CD4-positive, alpha-beta T cell (primary cell): ENCODE measurements around the gene BABAM2. TPM values are rescaled to one million over a fixed set of nuclear protein-coding genes. Genes with fewer than 3 reads are reported as not detected.

Experiments
- ATAC-seq: fragments of 200-7000 bp; cut with Tn5 transposase; one replicate; pipeline ENCODE4 v1.10.0; 2022; ENCODE audit warnings: mild to moderate bottlenecking; ENCODE audit not compliant: poor library complexity
- CTCF ChIA-PET: fragments of 350-600 bp; sonication (Branson Sonifier 250); formaldehyde crosslinking; loops from one replicate; lab custom pipeline; 2021; ENCODE audit warnings: antibody characterized with exemption, inconsistent platforms; lab: Charles Lee
- POLR2A ChIA-PET: fragments of 350-600 bp; sonication (Branson Sonifier 250); formaldehyde crosslinking; loops from one replicate; lab custom pipeline; 2021; ENCODE audit warnings: antibody characterized with exemption, inconsistent platforms; lab: Charles Lee
- DNase-seq, 14 experiments: peaks; one replicate each; pipeline ENCODE4 v3.0.0-alpha.2; 2013 to 2020; ENCODE audit warnings: mixed read lengths in 2 of 14
- H3K27ac ChIP-seq, 2 donors: one replicate each; pipeline versions ENCODE4 v1.5.1 to v1.7.0; 2013; ENCODE audit warnings: low read length in 2 of 2, low read depth in 1 of 2, mild to moderate bottlenecking in 1 of 2
- H3K27me3 ChIP-seq, 2 experiments: 1 replicate in 1 of 2; 2 replicates in 1 of 2; pipeline versions ENCODE4 v1.6.1 to v1.7.0; 2013; ENCODE audit warnings: low read length in 2 of 2, control low read depth in 1 of 2, mild to moderate bottlenecking in 1 of 2, moderate library complexity in 1 of 2; ENCODE audit not compliant: insufficient read depth in 2 of 2, control insufficient read depth in 1 of 2
- H3K36me3 ChIP-seq: one replicate; pipeline ENCODE4 v1.6.1; 2013; ENCODE audit warnings: low read length, control low read depth; ENCODE audit not compliant: insufficient read depth
- H3K4me1 ChIP-seq: one replicate; pipeline ENCODE4 v1.6.1; 2013; ENCODE audit warnings: low read length, control low read depth; ENCODE audit not compliant: insufficient read depth
- H3K4me3 ChIP-seq: one replicate; pipeline ENCODE4 v1.5.1; 2013; ENCODE audit warnings: mild to moderate bottlenecking, low read length, moderate library complexity
- H3K9me3 ChIP-seq, 2 experiments: 1 replicate in 1 of 2; 2 replicates in 1 of 2; pipeline versions ENCODE4 v1.6.1 to v1.7.0; 2013; ENCODE audit warnings: low read length in 2 of 2, mild to moderate bottlenecking in 2 of 2, control low read depth in 1 of 2, moderate library complexity in 1 of 2; ENCODE audit not compliant: control insufficient read depth in 1 of 2, insufficient read depth in 1 of 2
- H3K27ac Mint-ChIP-seq: one replicate; pipeline ENCODE4 v1.8.0; 2020; ENCODE audit warnings: mixed read lengths
- H3K27me3 Mint-ChIP-seq: one replicate; pipeline ENCODE4 v1.8.0; 2021; ENCODE audit warnings: mixed read lengths
- H3K36me3 Mint-ChIP-seq: one replicate; pipeline ENCODE4 v1.8.0; 2021; ENCODE audit warnings: low read depth, mixed read lengths
- H3K4me1 Mint-ChIP-seq: one replicate; pipeline ENCODE4 v1.8.0; 2021; ENCODE audit warnings: low read depth, mixed read lengths
- H3K4me3 Mint-ChIP-seq: one replicate; pipeline ENCODE4 v1.8.0; 2020; ENCODE audit warnings: mild to moderate bottlenecking, mixed read lengths
- H3K9me3 Mint-ChIP-seq: one replicate; pipeline ENCODE4 v1.8.0; 2020; ENCODE audit warnings: mixed read lengths
- CTCF ChIP-seq: fragments of 200-600 bp; IDR thresholded peaks from one replicate; pipeline ENCODE4 v1.8.0; 2022; ENCODE audit warnings: antibody characterized with exemption, mild to moderate bottlenecking
- intact Hi-C, 2 experiments: fragments of 100-400 bp; cut with DNase I in 1 of 2; cut with micrococcal nuclease in 1 of 2; formaldehyde crosslinking; loops; one replicate each; pipeline versions ENCODE4 v1.15.1 to v1.9.0; 2023 to 2025; cut with DNase I, micrococcal nuclease
- total RNA-seq, 174 experiments: library from RNA in 2 of 174; stranded (reverse) in 2 of 174; gene quantifications; one replicate each; pipeline ENCODE4 v1.2.3 and lab custom pipeline; 2021 to 2026

Gene BABAM2
- total RNA-seq, 2 experiments from 2014 or later = 29.2 to 32.8 TPM

- TF ChIP-seq CTCF = no peak
- POLR2A ChIA-PET = no interaction called here
- Histone ChIP-seq H3K36me3 (no peaks in the 10 kb centered on the region), H3K27me3 (no peaks in the 10 kb centered on the region), H3K4me1 (no peaks in the 10 kb centered on the region), H3K4me3 (no peak overlapping the region), H3K27ac (no peak overlapping the region), H3K9me3 (no peaks in the 10 kb centered on the region)
- ATAC-seq = no peak
- H3K4me3 Mint-ChIP-seq = no peak overlapping the region
- intact Hi-C loops = no loop called here
- no peaks in the 10 kb centered on the region for H3K9me3 Mint-ChIP-seq
- no peak for DNase-seq
- H3K4me1 Mint-ChIP-seq = no peaks in the 10 kb centered on the region
- H3K27ac Mint-ChIP-seq = no peak overlapping the region
- H3K36me3 Mint-ChIP-seq = no peaks in the 10 kb centered on the region
- H3K27me3 Mint-ChIP-seq = no peaks in the 10 kb centered on the region
- CTCF ChIA-PET = interaction anchor here (0.7 kb wide), 1 partner anchor 360 kb away, joined by 3 read pairs; no protein-coding TSS in a partner anchor
These were observed 329.3 kb downstream of the BABAM2 start for GRCh38 chr2:28219758-28220368.

DNA sequence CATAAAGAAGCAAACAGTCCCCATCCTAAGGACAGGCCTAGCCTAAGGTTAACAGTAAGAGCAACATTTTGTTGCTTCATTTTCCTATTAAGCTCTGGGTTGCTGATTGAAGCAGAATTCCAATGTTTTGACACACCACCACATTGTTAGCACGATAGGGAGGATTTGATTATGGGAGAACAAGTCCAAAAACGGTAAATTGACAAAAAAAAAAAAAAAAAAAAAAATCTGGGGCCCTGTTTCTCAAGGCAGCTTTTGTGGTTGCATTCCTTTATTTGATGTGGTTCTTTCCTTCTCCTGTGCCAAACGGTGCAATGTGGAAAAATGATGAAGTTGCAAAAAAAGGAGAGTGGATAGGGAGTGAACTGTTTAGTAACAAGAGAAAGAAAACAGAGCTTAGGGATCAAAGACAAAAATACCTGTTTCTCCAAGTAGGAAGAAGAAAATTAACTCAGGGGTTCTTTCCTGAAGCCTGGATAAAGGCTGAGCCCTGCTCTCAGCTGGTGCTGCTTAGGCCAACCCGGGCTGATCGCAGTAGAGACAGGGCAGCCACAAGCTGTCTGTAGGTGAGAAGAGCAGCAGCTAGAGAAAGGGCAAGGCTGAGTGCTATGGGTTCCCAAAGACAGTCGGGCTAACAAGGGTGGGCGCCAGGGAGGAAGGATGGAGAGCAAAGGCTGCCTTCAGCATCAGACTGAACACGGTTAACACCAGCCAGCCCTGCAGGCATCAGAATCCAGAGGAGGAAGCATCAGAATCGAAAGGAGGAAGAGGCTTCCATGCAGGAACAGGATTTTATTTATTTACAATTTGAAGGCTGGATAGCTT lies 334.3 kb downstream of the BABAM2 start:
- H3K4me3 Mint-ChIP-seq = no peak overlapping the region
- intact Hi-C loops = no loop called here
- POLR2A ChIA-PET = no interaction called here
- H3K36me3 ChIP-seq = no peaks in the 10 kb centered on the region
- DNase-seq (no peak), ATAC-seq (no peak)
- H3K4me1 Mint-ChIP-seq = no peaks in the 10 kb centered on the region
- CTCF ChIA-PET = interaction anchor here (0.9 kb wide), 2 partner anchors 60 to 521 kb away, joined by 3 read pairs; no protein-coding TSS in a partner anchor
- no peak overlapping the region for H3K27ac ChIP-seq
- H3K9me3 Mint-ChIP-seq = no peaks in the 10 kb centered on the region
- no peak overlapping the region for H3K27ac Mint-ChIP-seq
- H3K27me3 ChIP-seq = no peaks in the 10 kb centered on the region
- no peaks in the 10 kb centered on the region for H3K4me1 ChIP-seq
- H3K27me3 Mint-ChIP-seq = no peaks in the 10 kb centered on the region
- TF ChIP-seq CTCF = no peak
- no peak overlapping the region for H3K4me3 ChIP-seq
- no peaks in the 10 kb centered on the region for H3K9me3 ChIP-seq
- no peaks in the 10 kb centered on the region for H3K36me3 Mint-ChIP-seq

DNA sequence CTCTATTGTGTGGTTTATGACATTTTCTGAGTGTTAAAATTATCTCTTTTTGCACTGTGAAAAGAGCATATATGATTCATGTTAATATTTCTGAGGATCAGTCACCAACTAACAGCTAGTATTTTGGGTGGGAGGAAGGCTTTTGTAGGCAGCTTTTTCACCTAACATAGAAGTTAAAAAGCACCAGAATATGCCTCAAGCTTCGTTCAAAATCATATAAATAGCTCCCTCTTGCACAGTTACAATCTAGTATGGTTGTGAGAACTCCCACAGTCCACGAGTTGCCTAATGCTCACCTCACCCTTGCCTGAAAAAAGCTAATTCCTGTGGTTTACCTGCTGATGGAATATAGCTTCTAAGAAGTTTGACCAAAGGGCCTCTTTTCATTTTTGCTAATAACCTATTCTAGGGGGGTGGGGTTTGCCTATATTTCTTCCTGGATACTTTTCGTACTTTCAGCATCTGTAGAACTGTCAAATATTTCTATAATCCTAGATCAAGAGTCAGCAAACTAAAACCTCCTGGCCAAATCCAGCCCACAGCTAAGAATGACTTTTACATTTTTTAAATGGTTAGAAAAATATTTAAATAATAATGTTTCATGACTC lies 335.0 kb downstream of the BABAM2 start:
- Mint-ChIP-seq H3K9me3 (no peaks in the 10 kb centered on the region), H3K27ac (no peak overlapping the region), H3K4me1 (no peaks in the 10 kb centered on the region), H3K36me3 (no peaks in the 10 kb centered on the region), H3K4me3 (no peak overlapping the region), H3K27me3 (no peaks in the 10 kb centered on the region)
- POLR2A ChIA-PET = interaction anchor here (0.6 kb wide), 1 partner anchor 105 kb away, joined by 3 read pairs; no protein-coding TSS in a partner anchor
- intact Hi-C loops = no loop called here
- CTCF ChIA-PET = interaction anchor here (0.9 kb wide), 1 partner anchor 59 kb away, joined by 3 read pairs; no protein-coding TSS in a partner anchor
- no peaks in the 10 kb centered on the region for H3K36me3 ChIP-seq
- TF ChIP-seq CTCF = no peak
- H3K9me3 ChIP-seq = no peaks in the 10 kb centered on the region
- no peak overlapping the region for H3K27ac ChIP-seq
- DNase-seq = no peak
- no peak for ATAC-seq
- no peaks in the 10 kb centered on the region for H3K27me3 ChIP-seq
- no peak overlapping the region for H3K4me3 ChIP-seq
- no peaks in the 10 kb centered on the region for H3K4me1 ChIP-seq
